ENCODE results near the gene ZNHIT2. TPM values are rescaled to one million over a fixed set of nuclear protein-coding genes. Genes with fewer than 3 reads are reported as not detected.

The ZNHIT2 gene
- total RNA-seq, 1 donor from 2014 or later, result 9.5 TPM

DNA sequence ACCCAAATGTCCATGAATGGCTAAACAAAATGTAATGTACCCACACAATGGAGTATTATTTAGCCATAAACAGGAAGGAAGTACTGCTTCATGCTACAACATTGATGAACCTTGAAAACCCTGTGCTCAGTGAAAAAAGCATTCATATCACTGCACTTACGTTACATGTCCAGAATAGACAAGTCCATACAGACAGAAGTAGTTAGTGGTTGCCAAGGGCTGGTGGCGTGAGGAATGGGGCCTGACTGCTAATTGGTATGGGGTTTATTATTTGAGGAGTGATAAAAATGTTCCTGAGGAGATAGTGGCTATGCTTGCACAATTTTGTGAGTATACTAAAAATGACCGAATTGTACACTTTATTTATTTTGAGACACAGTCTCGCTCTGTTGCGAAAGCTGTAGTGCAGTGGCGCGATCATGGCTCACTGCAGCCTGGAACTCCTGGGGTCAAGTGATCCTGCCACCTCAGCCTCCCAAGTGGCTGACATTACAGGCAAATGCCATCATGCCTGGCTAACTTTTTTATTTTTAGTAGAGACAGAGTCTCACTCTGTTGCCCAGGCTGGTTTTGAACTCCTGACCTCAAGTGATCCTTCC is 24.5 kb upstream of the ZNHIT2 start:
- TF ChIP-seq, protein P1, sequence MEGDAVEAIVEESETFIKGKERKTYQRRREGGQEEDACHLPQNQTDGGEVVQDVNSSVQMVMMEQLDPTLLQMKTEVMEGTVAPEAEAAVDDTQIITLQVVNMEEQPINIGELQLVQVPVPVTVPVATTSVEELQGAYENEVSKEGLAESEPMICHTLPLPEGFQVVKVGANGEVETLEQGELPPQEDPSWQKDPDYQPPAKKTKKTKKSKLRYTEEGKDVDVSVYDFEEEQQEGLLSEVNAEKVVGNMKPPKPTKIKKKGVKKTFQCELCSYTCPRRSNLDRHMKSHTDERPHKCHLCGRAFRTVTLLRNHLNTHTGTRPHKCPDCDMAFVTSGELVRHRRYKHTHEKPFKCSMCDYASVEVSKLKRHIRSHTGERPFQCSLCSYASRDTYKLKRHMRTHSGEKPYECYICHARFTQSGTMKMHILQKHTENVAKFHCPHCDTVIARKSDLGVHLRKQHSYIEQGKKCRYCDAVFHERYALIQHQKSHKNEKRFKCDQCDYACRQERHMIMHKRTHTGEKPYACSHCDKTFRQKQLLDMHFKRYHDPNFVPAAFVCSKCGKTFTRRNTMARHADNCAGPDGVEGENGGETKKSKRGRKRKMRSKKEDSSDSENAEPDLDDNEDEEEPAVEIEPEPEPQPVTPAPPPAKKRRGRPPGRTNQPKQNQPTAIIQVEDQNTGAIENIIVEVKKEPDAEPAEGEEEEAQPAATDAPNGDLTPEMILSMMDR (IDR thresholded peaks at IDR 0.05), result no peak
- DNase-seq, result no peak
- H3K36me3 ChIP-seq, result no peaks in the 10 kb centered on the region
- H3K27me3 ChIP-seq (ENCODE audit: low read depth), result no peaks in the 10 kb centered on the region
- intact Hi-C loops (cut with DNase I), result no loop called here
- H3K27ac ChIP-seq, result no peak overlapping the region
- H3K4me3 ChIP-seq, result no peak overlapping the region
- H3K4me1 ChIP-seq, result no peaks in the 10 kb centered on the region
- H3K9me3 ChIP-seq, result no peaks in the 10 kb centered on the region
- ATAC-seq, result no peak

DNA sequence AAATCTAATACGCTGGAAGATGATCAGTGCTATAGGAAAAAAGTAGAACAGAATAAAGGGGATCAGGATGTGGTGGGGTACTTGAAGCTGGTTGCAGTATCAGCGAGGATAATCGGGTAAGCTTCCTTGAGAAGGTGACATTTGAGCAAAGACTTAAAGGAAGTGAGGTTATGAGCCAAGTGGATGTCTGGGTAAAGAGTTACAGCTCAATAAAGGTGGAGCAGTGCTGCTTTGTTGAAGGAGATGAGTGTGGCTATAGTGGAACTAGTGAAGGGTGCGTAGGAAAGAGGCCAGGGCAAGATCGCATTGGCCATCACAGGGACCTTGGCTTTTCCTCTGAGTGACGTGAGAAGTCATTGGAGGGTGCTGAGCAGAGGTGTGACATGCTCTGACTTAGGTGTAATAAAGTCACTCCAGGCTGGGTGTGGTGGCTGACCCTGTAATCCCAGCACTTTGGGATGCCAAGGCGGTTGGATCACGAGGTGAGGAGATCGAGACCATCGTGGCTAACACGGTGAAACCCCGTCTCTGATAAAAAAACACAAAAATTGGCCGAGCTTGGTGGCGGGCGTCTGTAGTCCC is 19.1 kb upstream of the ZNHIT2 start:
- Histone ChIP-seq H3K27me3 (ENCODE audit: low read depth) (no peaks in the 10 kb centered on the region), H3K4me3 (no peak overlapping the region), H3K27ac (no peak overlapping the region), H3K36me3 (peaks cover 15% of the 10 kb centered on the region), H3K4me1 (peaks cover 29% of the 10 kb centered on the region), H3K9me3 (no peaks in the 10 kb centered on the region)
- intact Hi-C loops (cut with DNase I), result no loop called here
- DNase-seq (no peak), ATAC-seq (no peak)
- TF ChIP-seq, protein P1 (IDR thresholded peaks at IDR 0.05), result no peak

DNA sequence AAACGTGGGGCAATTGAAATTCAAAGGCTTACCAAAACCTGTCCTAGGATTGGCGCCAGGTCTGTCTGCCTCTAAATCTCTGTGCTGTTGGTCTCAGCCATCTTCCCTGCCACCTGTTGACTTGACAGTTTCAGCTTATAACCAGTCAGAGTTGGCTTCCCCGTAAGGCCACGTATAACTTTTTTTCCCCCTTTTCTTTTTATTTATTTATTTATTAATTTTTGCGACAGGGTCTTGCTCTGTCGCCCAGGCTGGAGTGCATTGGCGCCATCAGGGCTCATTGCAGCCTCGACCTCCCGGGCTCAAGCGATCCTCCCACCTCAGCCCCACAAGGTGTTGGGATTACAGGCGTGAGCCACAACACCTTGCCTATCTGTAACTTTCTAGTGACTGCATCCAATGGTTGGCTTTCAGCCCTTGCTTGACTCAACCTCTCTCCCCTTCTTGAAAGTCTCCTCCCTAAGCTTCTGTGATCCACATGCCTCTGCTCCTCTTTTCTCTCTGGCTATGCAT is 18.2 kb upstream of the ZNHIT2 start:
- no peak for DNase-seq
- H3K4me1 ChIP-seq, result peaks cover 29% of the 10 kb centered on the region
- H3K4me3 ChIP-seq, result peak overlapping the region; percentile 98
- TF ChIP-seq, protein P1 (IDR thresholded peaks at IDR 0.05), result no peak
- H3K27me3 ChIP-seq (ENCODE audit: low read depth), result no peaks in the 10 kb centered on the region
- H3K36me3 ChIP-seq, result peaks cover 24% of the 10 kb centered on the region
- H3K27ac ChIP-seq, result peak overlapping the region; percentile 99
- intact Hi-C loops (cut with DNase I), result no loop called here
- no peak for ATAC-seq
- no peaks in the 10 kb centered on the region for H3K9me3 ChIP-seq

DNA sequence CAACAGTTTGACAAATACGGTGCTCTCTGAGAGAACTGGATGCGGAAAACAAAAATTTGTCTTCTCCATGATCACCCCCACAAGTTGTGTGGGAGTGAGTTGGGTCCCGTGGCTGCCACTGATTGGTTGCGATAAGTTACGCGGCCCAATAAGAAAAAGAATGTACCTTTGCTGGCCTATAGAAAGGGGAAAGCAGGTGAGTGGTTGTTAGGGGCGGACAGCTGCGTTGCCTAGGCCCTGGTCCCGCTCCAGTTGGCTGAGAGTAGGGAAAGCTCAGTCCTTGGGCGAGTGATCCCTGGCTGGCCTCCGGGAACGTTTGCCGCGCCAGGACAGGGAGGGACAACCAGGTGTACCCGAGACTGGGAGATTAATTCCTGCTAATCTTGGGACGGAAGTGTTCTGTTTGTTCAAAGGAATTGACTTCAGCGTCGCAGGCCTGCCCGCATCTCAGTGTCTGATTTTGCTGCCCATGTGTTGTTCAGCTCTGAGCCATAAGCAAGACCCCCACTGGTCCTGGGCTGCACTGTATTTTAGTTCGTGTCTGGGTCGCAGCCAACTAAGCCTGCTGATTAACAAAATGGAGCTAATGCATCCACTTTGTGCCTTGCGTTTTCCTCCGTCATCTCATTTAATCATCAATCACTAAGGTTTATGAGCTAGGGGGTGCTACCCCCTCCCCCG is 17.6 kb upstream of the ZNHIT2 start:
- H3K4me3 ChIP-seq, result peak overlapping the region; percentile 98
- peaks cover 30% of the 10 kb centered on the region for H3K36me3 ChIP-seq
- DNase-seq, result peak; percentile 93
- TF ChIP-seq, protein P1 (IDR thresholded peaks at IDR 0.05), result no peak
- peak overlapping the region; percentile 99 for H3K27ac ChIP-seq
- H3K27me3 ChIP-seq (ENCODE audit: low read depth), result no peaks in the 10 kb centered on the region
- intact Hi-C loops (cut with DNase I), result no loop called here
- peaks cover 29% of the 10 kb centered on the region for H3K4me1 ChIP-seq
- peak; percentile 93 to 94 for ATAC-seq
- no peaks in the 10 kb centered on the region for H3K9me3 ChIP-seq

DNA sequence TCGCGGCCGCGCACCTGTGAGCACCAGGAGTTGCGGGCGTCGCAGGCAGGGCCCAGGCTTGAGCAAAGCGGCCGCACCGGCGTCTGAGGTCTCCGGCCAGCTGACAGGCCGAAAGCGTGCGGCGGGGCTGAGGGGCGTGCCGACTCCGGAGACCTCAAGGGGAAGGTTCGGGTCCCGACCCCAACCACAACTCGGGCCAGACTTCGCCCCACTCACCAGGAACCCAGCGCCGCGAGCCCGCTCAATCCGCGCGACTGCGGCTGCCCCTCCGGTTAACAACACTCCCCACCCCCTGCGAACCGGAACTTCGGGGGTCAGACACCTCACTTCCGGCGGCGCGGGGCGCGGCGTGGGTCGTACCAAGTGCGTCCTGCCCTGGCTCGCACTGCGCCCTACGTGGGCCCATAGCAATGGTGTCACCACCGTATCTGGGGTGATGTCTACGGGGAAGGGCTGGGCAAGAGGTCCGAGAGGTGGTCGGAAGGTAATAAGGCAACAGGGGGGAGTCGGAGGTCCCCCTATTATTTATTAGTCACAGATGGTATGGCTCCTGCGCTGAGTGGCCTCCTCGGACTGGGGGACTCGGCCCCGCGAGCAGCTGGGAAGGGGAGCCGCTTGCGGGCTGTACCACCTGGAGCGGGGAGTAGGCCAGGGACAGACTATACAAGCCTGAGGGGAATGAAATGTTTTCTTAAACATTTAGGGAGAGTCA is 16.9 kb upstream of the ZNHIT2 start, which contains the start of gene SYVN1:
Gene SYVN1 (minus strand): TSS at position 280 of the 712 bp plus-strand sequence. CDS start 918 bp downstream, outside the sequence.
- no peaks in the 10 kb centered on the region for H3K9me3 ChIP-seq
- intact Hi-C loops (cut with DNase I), result no loop called here
- peak; percentile 93 to 94 for ATAC-seq

More for the DNA sequence above, 16.9 kb upstream of the ZNHIT2 start, which contains the start of gene SYVN1:
- peaks cover 29% of the 10 kb centered on the region for H3K4me1 ChIP-seq
- H3K27me3 ChIP-seq (ENCODE audit: low read depth), result no peaks in the 10 kb centered on the region
- TF ChIP-seq, protein P1 (IDR thresholded peaks at IDR 0.05), result no peak
- H3K27ac ChIP-seq, result peak within 1 kb of the TSS; percentile 99
- H3K4me3 ChIP-seq, result peak within 1 kb of the TSS; percentile 98
- peak; percentile 93 for DNase-seq
- H3K36me3 ChIP-seq, result peaks cover 37% of the 10 kb centered on the region

Data from lower lobe of right lung (tissue), 2 donors.